ENCODE data around the gene CADM3. TPM values are rescaled to one million over a fixed set of nuclear protein-coding genes. Genes with fewer than 3 reads are reported as not detected.

Gene CADM3
- total and polyA plus RNA-seq, 9 of the 15 experiments (the other 6 are each of a cell fraction or from before 2014, with no cell fraction given), result 0.04 TPM; not detected in 8

DNA sequence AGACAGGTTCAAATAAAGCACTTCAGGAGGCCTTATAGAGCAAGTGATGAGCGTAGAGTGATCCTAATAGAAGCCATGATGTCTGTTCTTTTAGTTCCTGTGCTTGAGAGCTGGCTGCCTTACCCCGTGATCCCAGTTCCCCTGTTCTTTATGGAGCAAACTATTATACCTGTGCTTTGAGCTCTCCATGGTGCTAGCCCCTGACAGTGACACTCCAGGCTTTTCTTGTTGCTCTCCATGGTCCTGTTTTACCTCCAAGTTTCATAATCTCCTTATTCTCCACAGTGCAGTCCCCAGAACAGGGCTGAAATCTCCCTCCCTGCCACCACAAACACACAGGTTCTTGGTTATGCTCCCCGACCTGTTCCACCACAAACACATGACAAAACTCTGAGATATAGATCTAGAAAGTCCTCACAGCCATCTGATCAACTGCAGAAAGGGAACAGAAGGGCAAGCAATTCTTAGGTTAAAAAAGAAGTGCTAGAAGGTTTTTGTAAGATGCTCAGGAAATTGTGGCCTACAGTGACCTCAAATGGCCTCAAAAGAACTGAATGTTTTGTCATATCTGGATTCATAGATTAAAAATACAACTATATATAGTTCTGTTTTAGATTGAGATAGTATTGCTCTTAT lies 6.0 kb downstream of the CADM3 start (continued):
- peak; percentile 75 for TF ChIP-seq LCOR (CRISPR knock-in tag; IDR thresholded peaks at IDR 0.05)
- no peak for TF ChIP-seq MTF1 (CRISPR knock-in tag; IDR thresholded peaks at IDR 0.05; ENCODE audit: borderline replicate concordance)
- no peak for TF ChIP-seq ZNF3 (CRISPR knock-in tag; IDR thresholded peaks at IDR 0.05)
- TF ChIP-seq JUNB (CRISPR knock-in tag; conservative IDR thresholded peaks at IDR 0.05), result no peak
- TF ChIP-seq, protein P1, sequence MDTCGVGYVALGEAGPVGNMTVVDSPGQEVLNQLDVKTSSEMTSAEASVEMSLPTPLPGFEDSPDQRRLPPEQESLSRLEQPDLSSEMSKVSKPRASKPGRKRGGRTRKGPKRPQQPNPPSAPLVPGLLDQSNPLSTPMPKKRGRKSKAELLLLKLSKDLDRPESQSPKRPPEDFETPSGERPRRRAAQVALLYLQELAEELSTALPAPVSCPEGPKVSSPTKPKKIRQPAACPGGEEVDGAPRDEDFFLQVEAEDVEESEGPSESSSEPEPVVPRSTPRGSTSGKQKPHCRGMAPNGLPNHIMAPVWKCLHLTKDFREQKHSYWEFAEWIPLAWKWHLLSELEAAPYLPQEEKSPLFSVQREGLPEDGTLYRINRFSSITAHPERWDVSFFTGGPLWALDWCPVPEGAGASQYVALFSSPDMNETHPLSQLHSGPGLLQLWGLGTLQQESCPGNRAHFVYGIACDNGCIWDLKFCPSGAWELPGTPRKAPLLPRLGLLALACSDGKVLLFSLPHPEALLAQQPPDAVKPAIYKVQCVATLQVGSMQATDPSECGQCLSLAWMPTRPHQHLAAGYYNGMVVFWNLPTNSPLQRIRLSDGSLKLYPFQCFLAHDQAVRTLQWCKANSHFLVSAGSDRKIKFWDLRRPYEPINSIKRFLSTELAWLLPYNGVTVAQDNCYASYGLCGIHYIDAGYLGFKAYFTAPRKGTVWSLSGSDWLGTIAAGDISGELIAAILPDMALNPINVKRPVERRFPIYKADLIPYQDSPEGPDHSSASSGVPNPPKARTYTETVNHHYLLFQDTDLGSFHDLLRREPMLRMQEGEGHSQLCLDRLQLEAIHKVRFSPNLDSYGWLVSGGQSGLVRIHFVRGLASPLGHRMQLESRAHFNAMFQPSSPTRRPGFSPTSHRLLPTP (IDR thresholded peaks at IDR 0.05; ENCODE audit: borderline replicate concordance, extremely low read depth, insufficient read length), result no peak
- TF ChIP-seq, protein P2, sequence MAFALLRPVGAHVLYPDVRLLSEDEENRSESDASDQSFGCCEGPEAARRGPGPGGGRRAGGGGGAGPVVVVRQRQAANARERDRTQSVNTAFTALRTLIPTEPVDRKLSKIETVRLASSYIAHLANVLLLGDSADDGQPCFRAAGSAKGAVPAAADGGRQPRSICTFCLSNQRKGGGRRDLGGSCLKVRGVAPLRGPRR (CRISPR knock-in tag; IDR thresholded peaks at IDR 0.05), result no peak
- TF ChIP-seq NELFE (IDR thresholded peaks at IDR 0.05; ENCODE audit: insufficient read depth, insufficient read length), result no peak
- no peak for TF ChIP-seq NFE2L1 (tag; IDR thresholded peaks at IDR 0.05; ENCODE audit: borderline replicate concordance, low read depth)
- TF ChIP-seq, protein P3, sequence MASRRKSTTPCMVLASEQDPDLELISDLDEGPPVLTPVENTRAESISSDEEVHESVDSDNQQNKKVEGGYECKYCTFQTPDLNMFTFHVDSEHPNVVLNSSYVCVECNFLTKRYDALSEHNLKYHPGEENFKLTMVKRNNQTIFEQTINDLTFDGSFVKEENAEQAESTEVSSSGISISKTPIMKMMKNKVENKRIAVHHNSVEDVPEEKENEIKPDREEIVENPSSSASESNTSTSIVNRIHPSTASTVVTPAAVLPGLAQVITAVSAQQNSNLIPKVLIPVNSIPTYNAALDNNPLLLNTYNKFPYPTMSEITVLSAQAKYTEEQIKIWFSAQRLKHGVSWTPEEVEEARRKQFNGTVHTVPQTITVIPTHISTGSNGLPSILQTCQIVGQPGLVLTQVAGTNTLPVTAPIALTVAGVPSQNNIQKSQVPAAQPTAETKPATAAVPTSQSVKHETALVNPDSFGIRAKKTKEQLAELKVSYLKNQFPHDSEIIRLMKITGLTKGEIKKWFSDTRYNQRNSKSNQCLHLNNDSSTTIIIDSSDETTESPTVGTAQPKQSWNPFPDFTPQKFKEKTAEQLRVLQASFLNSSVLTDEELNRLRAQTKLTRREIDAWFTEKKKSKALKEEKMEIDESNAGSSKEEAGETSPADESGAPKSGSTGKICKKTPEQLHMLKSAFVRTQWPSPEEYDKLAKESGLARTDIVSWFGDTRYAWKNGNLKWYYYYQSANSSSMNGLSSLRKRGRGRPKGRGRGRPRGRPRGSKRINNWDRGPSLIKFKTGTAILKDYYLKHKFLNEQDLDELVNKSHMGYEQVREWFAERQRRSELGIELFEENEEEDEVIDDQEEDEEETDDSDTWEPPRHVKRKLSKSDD (conservative IDR thresholded peaks at IDR 0.05; ENCODE audit: low read length), result no peak
- no peak for TF ChIP-seq BHLHE40 (IDR thresholded peaks at IDR 0.05; ENCODE audit: low read length)
- no peak for TF ChIP-seq EWSR1 (IDR thresholded peaks at IDR 0.05; ENCODE audit: borderline replicate concordance, low read depth, partially characterized antibody)
- no peak for TF ChIP-seq YBX1 (IDR thresholded peaks at IDR 0.05)
- TF ChIP-seq PCBP1 (IDR thresholded peaks at IDR 0.05; ENCODE audit: low read depth, low read length, poor library complexity, severe bottlenecking), result no peak
- peak; percentile 71 for TF ChIP-seq ATF1 (CRISPR knock-in tag; IDR thresholded peaks at IDR 0.05)
- TF ChIP-seq ATF1 (tag; IDR thresholded peaks at IDR 0.05), result no peak
- TF ChIP-seq SMARCA5 (IDR thresholded peaks at IDR 0.05), result no peak
- no peak for TF ChIP-seq EP300 (IDR thresholded peaks at IDR 0.05; ENCODE audit: low read length)
- TF ChIP-seq ZNF263 (CRISPR knock-in tag; IDR thresholded peaks at IDR 0.05; ENCODE audit: borderline replicate concordance), result peak; percentile 77; the same call in 1 of the 2 replicates
- no peak for TF ChIP-seq E2F3 (CRISPR knock-in tag; IDR thresholded peaks at IDR 0.05)
- peak; percentile 76 for TF ChIP-seq CREM (IDR thresholded peaks at IDR 0.05; ENCODE audit: low read depth)
- no peak for TF ChIP-seq ZKSCAN1 (IDR thresholded peaks at IDR 0.05; ENCODE audit: low read depth, low read length)
- TF ChIP-seq PHB2 (IDR thresholded peaks at IDR 0.05; ENCODE audit: low read depth), result no peak
- no peak for TF ChIP-seq RHOXF2B (CRISPR knock-in tag; conservative IDR thresholded peaks at IDR 0.05)
- TF ChIP-seq DACH1 (IDR thresholded peaks at IDR 0.05; ENCODE audit: partially characterized antibody), result no peak
- TF ChIP-seq ESRRA (IDR thresholded peaks at IDR 0.05; ENCODE audit: borderline replicate concordance, low read depth), result no peak
- no peak for TF ChIP-seq SP1 (CRISPR knock-in tag; IDR thresholded peaks at IDR 0.05)
